Neural cell (in vitro differentiated cells): ENCODE measurements around the gene CYP46A1. TPM values are rescaled to one million over a fixed set of nuclear protein-coding genes. Genes with fewer than 3 reads are reported as not detected.
"Not testable (repeated sequence)": the region's sequence is repeated elsewhere in the genome, so short reads cannot be mapped to it uniquely, and the experiment has no call there.

Experiments used
- H2AFZ ChIP-seq: fragments of 200-600, 300-800 bp; sonication (generic), shearing (Covaris generic); 2 replicates; pipeline ENCODE4 v1.6.0; 2014; ENCODE audit warnings: low read depth, mild to moderate bottlenecking, antibody characterized with exemption, low read length, moderate library complexity
- H3F3A ChIP-seq: fragments of 200-600 bp; shearing (Covaris generic); 2 replicates; pipeline ENCODE4 v1.6.1; 2016; ENCODE audit warnings: mild to moderate bottlenecking, moderate library complexity, mixed read lengths, antibody characterized with exemption, low read length; ENCODE audit not compliant: insufficient read depth, poor library complexity, severe bottlenecking
- H3K27ac ChIP-seq: fragments of 200-600, 300-800 bp; sonication (generic), shearing (Covaris generic); 2 replicates; pipeline ENCODE4 v1.5.1; 2014; ENCODE audit warnings: mild to moderate bottlenecking, low read length, moderate library complexity
- H3K27me3 ChIP-seq: fragments of 300-800, 200-600 bp; sonication (generic), shearing (Covaris generic); 2 replicates; pipeline ENCODE4 v1.6.0; 2014; ENCODE audit warnings: mild to moderate bottlenecking, low read depth, low read length, moderate library complexity; ENCODE audit not compliant: insufficient read depth
- H3K36me3 ChIP-seq: fragments of 300-800, 200-600 bp; sonication (generic), shearing (Covaris generic); 2 replicates; pipeline ENCODE4 v1.5.1; 2014; ENCODE audit warnings: mild to moderate bottlenecking, antibody characterized with exemption, low read length, moderate library complexity; ENCODE audit not compliant: insufficient read depth
- H3K4me2 ChIP-seq: fragments of 300-800, 200-600 bp; sonication (generic), shearing (Covaris generic); 2 replicates; pipeline ENCODE4 v1.6.0; 2014; ENCODE audit warnings: mild to moderate bottlenecking, low read length
- H3K4me3 ChIP-seq: fragments of 300-800, 200-600 bp; sonication (generic), shearing (Covaris generic); 2 replicates; pipeline ENCODE4 v1.5.1; 2014; ENCODE audit warnings: mild to moderate bottlenecking, low read length, moderate library complexity
- H3K79me2 ChIP-seq: fragments of 200-600 bp; shearing (Covaris generic); replicated peaks from 2 replicates; pipeline ENCODE4 v1.6.0; 2014; ENCODE audit warnings: mild to moderate bottlenecking, low read length, moderate library complexity; ENCODE audit not compliant: insufficient read depth
- H3K9ac ChIP-seq: fragments of 300-800, 200-600 bp; sonication (generic), shearing (Covaris generic); 2 replicates; pipeline ENCODE4 v1.6.1; 2016; ENCODE audit warnings: mild to moderate bottlenecking, low read length, mixed read lengths
- H3K9me2 ChIP-seq: fragments of 200-600 bp; shearing (Covaris generic); 2 replicates; pipeline ENCODE4 v1.6.1; 2016; ENCODE audit warnings: mild to moderate bottlenecking, low read length, mixed read lengths; ENCODE audit not compliant: insufficient read depth
- H3K9me3 ChIP-seq: fragments of 200-600, 300-800 bp; sonication (generic), shearing (Covaris generic); 2 replicates; pipeline ENCODE4 v1.6.1; 2016; ENCODE audit warnings: mild to moderate bottlenecking, mixed run types, low read length, moderate library complexity, mixed read lengths
- H4K20me1 ChIP-seq: fragments of 200-600 bp; shearing (Covaris generic); 2 replicates; pipeline ENCODE4 v1.6.1; 2016; ENCODE audit warnings: mild to moderate bottlenecking, mixed run types; ENCODE audit not compliant: insufficient read depth
- EP300 ChIP-seq: fragments of 450-650 bp; conservative IDR thresholded peaks from 2 replicates; pipeline ENCODE4 v1.6.1; 2014; ENCODE audit warnings: antibody characterized with exemption, mild to moderate bottlenecking, moderate library complexity; ENCODE audit not compliant: poor library complexity, severe bottlenecking
- EZH2 ChIP-seq: fragments of 200-600, 300-800 bp; shearing (Covaris generic), sonication (generic); IDR thresholded peaks from 2 replicates; pipeline ENCODE4 v1.6.1; 2014; ENCODE audit warnings: antibody characterized with exemption, low read length, borderline replicate concordance, mild to moderate bottlenecking; ENCODE audit not compliant: insufficient read depth, poor library complexity, severe bottlenecking
- MXI1 ChIP-seq: fragments of 450-650 bp; conservative IDR thresholded peaks from 2 replicates; pipeline ENCODE4 v1.6.1; 2014; ENCODE audit warnings: antibody characterized with exemption, mild to moderate bottlenecking; ENCODE audit not compliant: poor library complexity, severe bottlenecking
- POLR2AphosphoS5 ChIP-seq: IDR thresholded peaks from 2 replicates; pipeline ENCODE4 v1.6.1; 2012
- RAD21 ChIP-seq: fragments of 450-650 bp; conservative IDR thresholded peaks from 2 replicates; pipeline ENCODE4 v1.6.1; 2014; ENCODE audit warnings: antibody characterized with exemption, mild to moderate bottlenecking, moderate library complexity
- REST ChIP-seq: IDR thresholded peaks from 2 replicates; pipeline ENCODE4 v1.6.1; 2012; ENCODE audit warnings: borderline replicate concordance
- SMC3 ChIP-seq: fragments of 450-650 bp; conservative IDR thresholded peaks from 2 replicates; pipeline ENCODE4 v1.6.1; 2014; ENCODE audit warnings: antibody characterized with exemption, mild to moderate bottlenecking, moderate library complexity; ENCODE audit not compliant: poor library complexity
- TAF1 ChIP-seq: IDR thresholded peaks from 2 replicates; pipeline ENCODE4 v1.6.1; 2012; ENCODE audit warnings: low read depth
- polyA plus RNA-seq: library from polyadenylated mRNA; depleted of rRNA; stranded (reverse); fragments of >200 nt; gene quantifications from 2 replicates; pipeline ENCODE4 v1.2.3, GENCODE V29; 2014
- TF ChIP-seq, protein P1 (sequence below): fragments of 450-650 bp; IDR thresholded peaks from 2 replicates; pipeline ENCODE4 v1.5.1; 2014; ENCODE audit warnings: antibody characterized with exemption, mild to moderate bottlenecking, moderate library complexity; ENCODE audit not compliant: poor library complexity, severe bottlenecking

Gene CYP46A1
- polyA plus RNA-seq, 1 donor from 2014 or later: 5.4 TPM

DNA sequence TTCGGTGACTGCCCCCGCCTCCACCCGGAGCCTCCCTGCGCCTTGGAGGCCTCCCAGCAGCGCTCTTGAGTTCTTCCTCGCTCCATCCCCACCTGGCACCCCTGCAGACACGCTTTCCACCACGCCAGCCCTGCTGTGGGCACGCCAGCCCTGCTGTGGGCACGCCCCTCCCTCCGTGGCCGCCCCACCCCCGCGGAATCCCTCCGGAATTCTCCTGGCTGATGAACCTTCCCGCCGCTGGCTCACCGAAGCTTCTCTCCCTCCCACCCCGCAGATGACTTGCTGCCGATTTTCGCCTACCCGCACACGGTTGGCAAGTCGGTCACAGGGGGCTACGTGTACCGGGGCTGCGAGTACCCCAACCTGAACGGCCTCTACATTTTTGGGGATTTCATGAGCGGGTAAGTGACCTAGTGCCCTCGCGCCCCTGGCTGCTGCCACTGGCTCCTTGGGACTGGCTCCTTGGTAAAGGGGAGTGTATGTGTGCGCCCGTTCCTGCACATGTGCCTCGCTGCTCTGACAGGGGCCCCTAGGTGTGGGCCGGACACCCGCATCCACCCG lies 24.0 kb upstream of the CYP46A1 start:
- Histone ChIP-seq H3K4me3 (no peak overlapping the region), H3K9ac (no peak overlapping the region), H4K20me1 (no peaks in the 10 kb centered on the region), H3K9me2 (no peaks in the 10 kb centered on the region), H3K79me2 (no peaks in the 10 kb centered on the region), H3K36me3 (no peaks in the 10 kb centered on the region), H3K9me3 (no peaks in the 10 kb centered on the region), H3K27ac (no peak overlapping the region), H3K4me2 (no peak overlapping the region), H2AFZ (no peak overlapping the region), H3K27me3 (no peaks in the 10 kb centered on the region), H3F3A (no peaks in the 10 kb centered on the region)
- TF ChIP-seq MXI1 (no peak), REST (no peak), EZH2 (no peak), EP300 (no peak), SMC3 (no peak), RAD21 (no peak), TAF1 (no peak), POLR2AphosphoS5 (no peak)
- TF ChIP-seq, protein P1, sequence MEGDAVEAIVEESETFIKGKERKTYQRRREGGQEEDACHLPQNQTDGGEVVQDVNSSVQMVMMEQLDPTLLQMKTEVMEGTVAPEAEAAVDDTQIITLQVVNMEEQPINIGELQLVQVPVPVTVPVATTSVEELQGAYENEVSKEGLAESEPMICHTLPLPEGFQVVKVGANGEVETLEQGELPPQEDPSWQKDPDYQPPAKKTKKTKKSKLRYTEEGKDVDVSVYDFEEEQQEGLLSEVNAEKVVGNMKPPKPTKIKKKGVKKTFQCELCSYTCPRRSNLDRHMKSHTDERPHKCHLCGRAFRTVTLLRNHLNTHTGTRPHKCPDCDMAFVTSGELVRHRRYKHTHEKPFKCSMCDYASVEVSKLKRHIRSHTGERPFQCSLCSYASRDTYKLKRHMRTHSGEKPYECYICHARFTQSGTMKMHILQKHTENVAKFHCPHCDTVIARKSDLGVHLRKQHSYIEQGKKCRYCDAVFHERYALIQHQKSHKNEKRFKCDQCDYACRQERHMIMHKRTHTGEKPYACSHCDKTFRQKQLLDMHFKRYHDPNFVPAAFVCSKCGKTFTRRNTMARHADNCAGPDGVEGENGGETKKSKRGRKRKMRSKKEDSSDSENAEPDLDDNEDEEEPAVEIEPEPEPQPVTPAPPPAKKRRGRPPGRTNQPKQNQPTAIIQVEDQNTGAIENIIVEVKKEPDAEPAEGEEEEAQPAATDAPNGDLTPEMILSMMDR: no peak

- Histone ChIP-seq H3K79me2 (no peaks in the 10 kb centered on the region), H3K9me2 (no peaks in the 10 kb centered on the region), H4K20me1 (no peaks in the 10 kb centered on the region), H3F3A (no peaks in the 10 kb centered on the region), H3K4me2 (no peak overlapping the region), H3K36me3 (no peaks in the 10 kb centered on the region), H3K9me3 (no peaks in the 10 kb centered on the region), H3K27ac (no peak overlapping the region), H2AFZ (no peak overlapping the region), H3K4me3 (no peak overlapping the region), H3K27me3 (no peaks in the 10 kb centered on the region), H3K9ac (no peak overlapping the region)
- no peak for TF ChIP-seq EP300
- no peak for TF ChIP-seq MXI1
- TF ChIP-seq SMC3: no peak
- no peak for TF ChIP-seq RAD21
- TF ChIP-seq, protein P1: no peak
- TF ChIP-seq REST: no peak
- TF ChIP-seq EZH2: no peak
- TF ChIP-seq POLR2AphosphoS5: no peak
- TF ChIP-seq TAF1: no peak
These were observed 23.3 kb upstream of the CYP46A1 start for GRCh38 chr14:99660794-99661193.

GRCh38 chr14:99661206-99661605 lies 22.9 kb upstream of the CYP46A1 start:
- H2AFZ ChIP-seq, H3K9ac ChIP-seq, H3K27ac ChIP-seq, H3K9me2 ChIP-seq, H3K27me3 ChIP-seq, H3K4me2 ChIP-seq, H3K79me2 ChIP-seq, H3F3A ChIP-seq, H4K20me1 ChIP-seq, H3K9me3 ChIP-seq, H3K36me3 ChIP-seq, H3K4me3 ChIP-seq: not testable (repeated sequence)
